GM23338 (cell line): ENCODE results near the gene VENTX.

Experiments used
- CREB1 ChIP-seq: fragments of 250-450 bp; sonication (Bioruptor Pico); IDR thresholded peaks from 2 replicates; pipeline ENCODE4 v1.5.0; 2020; ENCODE audit warnings: low read depth, mild to moderate bottlenecking, moderate library complexity
- CTCF ChIP-seq, 2 experiments: fragments of 200-600 bp in 1 of 2; sonication (generic) in 1 of 2; conservative IDR thresholded peaks; 2 replicates each; pipeline versions ENCODE4 v1.5.1 to v1.6.1; 2016 to 2017; ENCODE audit warnings: antibody characterized with exemption in 2 of 2, low read depth in 2 of 2, mild to moderate bottlenecking in 2 of 2, moderate library complexity in 1 of 2
- ETS1 ChIP-seq: IDR thresholded peaks from 2 replicates; pipeline ENCODE4 v1.6.1; 2016; ENCODE audit warnings: antibody characterized with exemption
- EZH2 ChIP-seq: fragments of 200-600 bp; sonication (generic); IDR thresholded peaks from one replicate; pipeline ENCODE4 v1.8.0; 2017; ENCODE audit warnings: antibody characterized with exemption, mild to moderate bottlenecking, low read depth; ENCODE audit not compliant: unreplicated experiment
- EZH2phosphoT487 ChIP-seq: fragments of 200-600 bp; sonication (generic); IDR thresholded peaks from one replicate; pipeline ENCODE4 v1.8.1; 2018; ENCODE audit warnings: antibody characterized with exemption; ENCODE audit not compliant: unreplicated experiment
- JUNB ChIP-seq: IDR thresholded peaks from one replicate; pipeline ENCODE4 v1.6.1; 2016; ENCODE audit warnings: antibody characterized with exemption; ENCODE audit not compliant: unreplicated experiment
- NANOG ChIP-seq: IDR thresholded peaks from 2 replicates; pipeline ENCODE4 v1.6.1; 2016; ENCODE audit warnings: antibody characterized with exemption, borderline replicate concordance
- POLR2AphosphoS5 ChIP-seq: IDR thresholded peaks from 2 replicates; pipeline ENCODE4 v1.6.1; 2016; ENCODE audit warnings: antibody characterized with exemption, low read depth
- REST ChIP-seq: IDR thresholded peaks from one replicate; pipeline ENCODE4 v1.6.1; 2018; ENCODE audit warnings: antibody characterized with exemption; ENCODE audit not compliant: unreplicated experiment
- STAT1 ChIP-seq: IDR thresholded peaks from one replicate; pipeline ENCODE4 v1.6.1; 2016; ENCODE audit warnings: antibody characterized with exemption; ENCODE audit not compliant: unreplicated experiment
- ZNF114 ChIP-seq: fragments of 250-450 bp; sonication (Bioruptor Pico); IDR thresholded peaks from 2 replicates; pipeline ENCODE4 v1.5.0; 2020; ENCODE audit warnings: mild to moderate bottlenecking, moderate library complexity
- ZNF462 ChIP-seq: fragments of 250-450 bp; sonication (Bioruptor Pico); IDR thresholded peaks from 2 replicates; pipeline ENCODE4 v1.5.0; 2020; ENCODE audit warnings: mild to moderate bottlenecking, moderate library complexity

GRCh38 chr10:133213641-133214467, 23.8 kb upstream of the VENTX start:
- TF ChIP-seq EZH2 (no peak), CTCF (conservative IDR thresholded peaks at IDR 0.05; ENCODE audit: low read depth in 2 of 2) (no peak), POLR2AphosphoS5 (no peak), JUNB (no peak), REST (no peak), STAT1 (no peak), ETS1 (no peak), EZH2phosphoT487 (no peak), CREB1 (CRISPR knock-in tag) (no peak), ZNF114 (no peak), NANOG (no peak), ZNF462 (CRISPR knock-in tag) (no peak)
